Lung (tissue), 12 donors: ENCODE measurements around the gene LIG1. TPM values are rescaled to one million over a fixed set of nuclear protein-coding genes. Genes with fewer than 3 reads are reported as not detected.

Experiments used
- ATAC-seq: fragments of 200-7000 bp; cut with Tn5 transposase; one replicate; pipeline ENCODE4 v1.9.1; 2020; ENCODE audit warnings: moderate number of reproducible peaks; ENCODE audit not compliant: insufficient read depth, low FRiP score
- DNase-seq, 3 donors: peaks; one replicate each; pipeline ENCODE4 v3.0.0-alpha.2; 2013 to 2017
- H3K27ac ChIP-seq, 2 donors: one replicate each; pipeline ENCODE4 v1.5.1; 2013; ENCODE audit warnings: mild to moderate bottlenecking in 2 of 2, moderate library complexity in 2 of 2, control low read depth in 1 of 2, inconsistent platforms in 1 of 2, low read depth in 1 of 2, low read length in 1 of 2
- H3K27me3 ChIP-seq, 3 donors: one replicate each; pipeline ENCODE4 v1.5.1; 2013; ENCODE audit warnings: low read length in 2 of 3; ENCODE audit not compliant: control insufficient read depth in 3 of 3, insufficient read depth in 3 of 3
- H3K36me3 ChIP-seq, 4 donors: one replicate each; pipeline ENCODE4 v1.5.1; 2013; ENCODE audit warnings: low read length in 4 of 4, mild to moderate bottlenecking in 1 of 4, moderate library complexity in 1 of 4; ENCODE audit not compliant: control insufficient read depth in 4 of 4, insufficient read depth in 4 of 4
- H3K4me1 ChIP-seq, 5 donors: one replicate each; pipeline ENCODE4 v1.5.1; 2013; ENCODE audit warnings: low read length in 5 of 5, mild to moderate bottlenecking in 2 of 5, moderate library complexity in 1 of 5; ENCODE audit not compliant: control insufficient read depth in 5 of 5, insufficient read depth in 5 of 5
- H3K4me3 ChIP-seq: one replicate; pipeline ENCODE4 v1.5.1; 2013; ENCODE audit warnings: mild to moderate bottlenecking, control low read depth, moderate library complexity
- H3K9ac ChIP-seq, 2 donors: one replicate each; pipeline ENCODE4 v1.5.1; 2013; ENCODE audit warnings: low read length in 2 of 2, control low read depth in 1 of 2; ENCODE audit not compliant: insufficient read depth in 1 of 2
- H3K9me3 ChIP-seq, 4 donors: one replicate each; pipeline ENCODE4 v1.5.1; 2013; ENCODE audit warnings: low read length in 3 of 4, mild to moderate bottlenecking in 1 of 4, moderate library complexity in 1 of 4; ENCODE audit not compliant: control insufficient read depth in 4 of 4, insufficient read depth in 3 of 4
- WGBS, 2 donors: extraction: QIAGEN DNeasy Blood & Tissue Kit; methylation state at CpG; one replicate each; pipeline ENCODE4 v1.1.7; 2013; 5-methylcytosine and 5-hydroxymethylcytosine counted together
- polyA plus RNA-seq, 2 donors: library from polyadenylated mRNA; stranded (reverse); fragments of 200-250 nt; gene quantifications; one replicate each; pipeline ENCODE4 v1.2.1, GENCODE V29; 2013
- total RNA-seq, 2 donors: library from RNA; depleted of rRNA in 1 of 2; stranded (reverse); fragments of >200 nt in 1 of 2; gene quantifications; one replicate each; pipeline ENCODE4 v1.2.1, GENCODE V29; 2014 to 2021
- TF ChIP-seq, protein P1 (sequence below): IDR thresholded peaks from 2 replicates; pipeline ENCODE4 v1.5.1; 2012; ENCODE audit warnings: mild to moderate bottlenecking; ENCODE audit errors: control extremely low read depth, extremely low read depth
- donor health status: control.
- donor health status: control.
- donor health status: Bipolar disorder and iron deficiency.
- donor health status: healthy.
- donor health status: DM: yes; HTN: yes; CAD: no.

The LIG1 gene
- total and polyA plus RNA-seq, 4 donors, result 10.6 to 40.5 (median 25.3) TPM

- H3K9me3 ChIP-seq, result peaks cover 0 to under 1% (median 0%) of the 10 kb centered on the region in 4 donors
- no peaks in the 10 kb centered on the region for H3K27me3 ChIP-seq
- H3K4me3 ChIP-seq, result no peak overlapping the region
- peaks cover 4 to 28% (median 13%) of the 10 kb centered on the region in 4 donors for H3K36me3 ChIP-seq
- no peak overlapping the region for H3K27ac ChIP-seq
- DNase-seq (no peak), ATAC-seq (no peak)
- peaks cover under 1 to 5% (median 4%) of the 10 kb centered on the region in 5 donors for H3K4me1 ChIP-seq
- no peak overlapping the region for H3K9ac ChIP-seq
- TF ChIP-seq, protein P1, sequence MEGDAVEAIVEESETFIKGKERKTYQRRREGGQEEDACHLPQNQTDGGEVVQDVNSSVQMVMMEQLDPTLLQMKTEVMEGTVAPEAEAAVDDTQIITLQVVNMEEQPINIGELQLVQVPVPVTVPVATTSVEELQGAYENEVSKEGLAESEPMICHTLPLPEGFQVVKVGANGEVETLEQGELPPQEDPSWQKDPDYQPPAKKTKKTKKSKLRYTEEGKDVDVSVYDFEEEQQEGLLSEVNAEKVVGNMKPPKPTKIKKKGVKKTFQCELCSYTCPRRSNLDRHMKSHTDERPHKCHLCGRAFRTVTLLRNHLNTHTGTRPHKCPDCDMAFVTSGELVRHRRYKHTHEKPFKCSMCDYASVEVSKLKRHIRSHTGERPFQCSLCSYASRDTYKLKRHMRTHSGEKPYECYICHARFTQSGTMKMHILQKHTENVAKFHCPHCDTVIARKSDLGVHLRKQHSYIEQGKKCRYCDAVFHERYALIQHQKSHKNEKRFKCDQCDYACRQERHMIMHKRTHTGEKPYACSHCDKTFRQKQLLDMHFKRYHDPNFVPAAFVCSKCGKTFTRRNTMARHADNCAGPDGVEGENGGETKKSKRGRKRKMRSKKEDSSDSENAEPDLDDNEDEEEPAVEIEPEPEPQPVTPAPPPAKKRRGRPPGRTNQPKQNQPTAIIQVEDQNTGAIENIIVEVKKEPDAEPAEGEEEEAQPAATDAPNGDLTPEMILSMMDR, result no peak
- 96 to 99% methylated on average over 3 of the region's 3 CpGs for WGBS, 2 donors
These were observed 6.1 kb upstream of the LIG1 start for GRCh38 chr19:48176226-48176625.

- no peaks in the 10 kb centered on the region for H3K27me3 ChIP-seq
- DNase-seq (no peak), ATAC-seq (no peak)
- peaks cover 3 to 9% (median 6%) of the 10 kb centered on the region in 5 donors for H3K4me1 ChIP-seq
- H3K36me3 ChIP-seq, result peaks cover 4 to 27% (median 12%) of the 10 kb centered on the region in 4 donors
- no peaks in the 10 kb centered on the region for H3K9me3 ChIP-seq
- H3K4me3 ChIP-seq, result no peak overlapping the region
- H3K27ac ChIP-seq, result no peak overlapping the region
- no peak overlapping the region for H3K9ac ChIP-seq
- 54 to 82% methylated on average over 10 of the region's 10 CpGs for WGBS, 2 donors
- TF ChIP-seq, protein P1, result no peak
These were observed 5.4 kb upstream of the LIG1 start for GRCh38 chr19:48175578-48175977.

DNA sequence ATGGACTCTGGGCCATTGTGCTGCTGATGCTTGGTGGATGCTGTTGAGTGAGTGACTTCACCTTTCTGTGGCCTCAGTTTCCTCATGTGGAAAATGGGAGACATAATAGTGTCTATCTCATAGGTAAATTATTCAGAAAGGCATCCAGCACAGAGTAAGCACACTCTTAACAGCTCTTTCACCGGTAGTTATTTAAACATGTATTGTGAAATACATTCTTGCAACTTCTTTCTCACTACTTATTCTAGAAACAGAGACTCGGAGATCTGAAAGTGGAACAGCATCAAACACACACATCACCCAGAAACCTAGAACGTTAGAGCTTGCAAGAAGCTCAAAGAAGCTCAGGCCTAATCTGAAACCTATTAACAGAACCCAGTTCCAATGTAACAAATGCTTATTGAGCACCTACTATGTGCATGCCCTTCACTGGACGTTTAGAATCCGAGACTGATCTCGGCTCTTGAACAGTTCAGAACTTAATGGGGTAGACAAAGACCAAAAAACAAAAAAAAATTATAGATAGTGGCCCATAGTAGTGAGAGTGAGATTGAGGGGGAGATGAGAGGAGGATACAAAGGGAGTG is 4.4 kb upstream of the LIG1 start:
- no peaks in the 10 kb centered on the region for H3K9me3 ChIP-seq
- no peak overlapping the region for H3K27ac ChIP-seq
- H3K9ac ChIP-seq, result no peak overlapping the region
- TF ChIP-seq, protein P1, result no peak
- H3K4me3 ChIP-seq, result no peak overlapping the region
- peaks cover 1 to 27% (median 12%) of the 10 kb centered on the region in 4 donors for H3K36me3 ChIP-seq
- whole genome bisulfite sequencing, 2 donors, result 67 to 71% methylated on average over 6 of the region's 6 CpGs
- H3K27me3 ChIP-seq, result no peaks in the 10 kb centered on the region
- peaks cover 3 to 9% (median 6%) of the 10 kb centered on the region in 5 donors for H3K4me1 ChIP-seq
- no peak for ATAC-seq
- DNase-seq, result no peak

DNA sequence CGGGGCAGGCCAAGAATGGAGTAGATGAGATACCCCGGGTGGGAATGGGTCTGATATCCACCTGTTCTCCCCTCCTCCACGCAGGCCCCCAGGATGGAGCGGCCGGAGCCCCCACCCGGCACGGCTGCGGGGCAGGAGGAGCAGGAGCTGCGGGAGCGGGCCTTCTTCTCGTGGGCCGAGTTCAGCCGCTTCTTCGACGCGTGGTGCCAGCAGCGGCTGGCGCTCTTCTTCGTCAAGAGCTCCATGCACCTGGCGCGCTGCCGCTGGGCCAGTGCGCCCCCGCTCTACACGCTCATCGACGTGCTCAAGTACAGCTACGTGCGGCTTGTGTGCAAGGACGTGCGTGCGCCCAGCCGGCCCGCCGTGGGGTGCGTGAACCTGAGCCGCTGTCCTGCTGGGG is 1.6 kb upstream of the LIG1 start:
- Histone ChIP-seq H3K4me1 (peaks cover 3 to 9% (median 7%) of the 10 kb centered on the region in 5 donors), H3K4me3 (no peak overlapping the region), H3K27ac (no peak overlapping the region), H3K36me3 (peaks cover 0 to 19% (median 12%) of the 10 kb centered on the region in 4 donors), H3K9me3 (no peaks in the 10 kb centered on the region), H3K9ac (no peak overlapping the region), H3K27me3 (no peaks in the 10 kb centered on the region)
- TF ChIP-seq, protein P1, result no peak
- DNase-seq (no peak), ATAC-seq (no peak)
- WGBS, 2 donors, result 86 to 90% methylated on average over 37 of the region's 37 CpGs
